CD4-positive, alpha-beta memory T cell (primary cell): ENCODE measurements around the gene KPTN. TPM values are rescaled to one million over a fixed set of nuclear protein-coding genes. Genes with fewer than 3 reads are reported as not detected.

Source experiments
- CTCF ChIA-PET: fragments of 350-600 bp; sonication (Branson Sonifier 250); formaldehyde crosslinking; loops from one replicate; lab custom pipeline; 2021; ENCODE audit warnings: inconsistent platforms; ENCODE audit not compliant: partially characterized antibody; lab: Charles Lee
- POLR2A ChIA-PET: fragments of 350-600 bp; sonication (Branson Sonifier 250); formaldehyde crosslinking; loops from one replicate; lab custom pipeline; 2021; ENCODE audit not compliant: partially characterized antibody; lab: Charles Lee
- DNase-seq, 5 donors: peaks; one replicate each; pipeline versions ENCODE4 v3.0.0 to v3.0.0-alpha.2; 2020 to 2022; ENCODE audit warnings: mixed read lengths in 1 of 5
- H3K27ac ChIP-seq: one replicate; pipeline ENCODE4 v1.7.0; 2013; ENCODE audit warnings: low read depth, low read length
- H3K27me3 ChIP-seq: 2 replicates; pipeline ENCODE4 v1.7.0; 2013; ENCODE audit warnings: mild to moderate bottlenecking, low read length, moderate library complexity; ENCODE audit not compliant: insufficient read depth
- H3K36me3 ChIP-seq: 2 replicates; pipeline ENCODE4 v1.7.0; 2013; ENCODE audit warnings: mild to moderate bottlenecking, low read length, moderate library complexity; ENCODE audit not compliant: insufficient read depth
- H3K4me1 ChIP-seq: 2 replicates; pipeline ENCODE4 v1.7.0; 2013; ENCODE audit warnings: mild to moderate bottlenecking, low read length, moderate library complexity; ENCODE audit not compliant: insufficient read depth
- H3K4me3 ChIP-seq, 2 donors: one replicate each; pipeline ENCODE4 v1.7.0; 2013; ENCODE audit warnings: low read length in 2 of 2, mild to moderate bottlenecking in 1 of 2
- H3K9me3 ChIP-seq, 2 donors: one replicate each; pipeline ENCODE4 v1.7.0; 2013; ENCODE audit warnings: low read length in 2 of 2, control low read depth in 1 of 2; ENCODE audit not compliant: control insufficient read depth in 1 of 2
- H3K27ac Mint-ChIP-seq, 7 donors: one replicate each; pipeline ENCODE4 v1.8.0; 2020 to 2021; ENCODE audit warnings: mixed read lengths in 7 of 7, mild to moderate bottlenecking in 6 of 7, inconsistent platforms in 3 of 7, moderate library complexity in 3 of 7
- H3K27me3 Mint-ChIP-seq, 2 donors: one replicate each; pipeline ENCODE4 v1.8.0; 2020 to 2021; ENCODE audit warnings: mixed read lengths in 2 of 2
- H3K36me3 Mint-ChIP-seq, 2 donors: one replicate each; pipeline ENCODE4 v1.8.0; 2020 to 2021; ENCODE audit warnings: mixed read lengths in 2 of 2, inconsistent platforms in 1 of 2, mild to moderate bottlenecking in 1 of 2
- H3K4me1 Mint-ChIP-seq, 4 donors: one replicate each; pipeline ENCODE4 v1.8.0; 2020 to 2021; ENCODE audit warnings: mixed read lengths in 4 of 4, mild to moderate bottlenecking in 1 of 4
- H3K4me3 Mint-ChIP-seq, 8 donors: one replicate each; pipeline ENCODE4 v1.8.0; 2020 to 2021; ENCODE audit warnings: mixed read lengths in 8 of 8, mild to moderate bottlenecking in 7 of 8, moderate library complexity in 6 of 8, inconsistent platforms in 3 of 8
- H3K9me3 Mint-ChIP-seq, 8 donors: one replicate each; pipeline ENCODE4 v1.8.0; 2020 to 2021; ENCODE audit warnings: mixed read lengths in 8 of 8, mild to moderate bottlenecking in 5 of 8, inconsistent platforms in 3 of 8, moderate library complexity in 1 of 8
- intact Hi-C: fragments of 100-400 bp; cut with micrococcal nuclease; formaldehyde crosslinking; loops from one replicate; pipeline ENCODE4 v1.15.1; 2023
- polyA plus RNA-seq, 2 donors: library from polyadenylated mRNA; unstranded; fragments of 300-500 nt; fragmentation: Illumina TruSeq; gene quantifications; one replicate each; pipeline ENCODE4 v1.2.3, GENCODE V29; 2021
- total RNA-seq, 2 experiments: library from RNA; stranded (reverse); gene quantifications; one replicate each; pipeline ENCODE4 v1.2.3, GENCODE V29; 2021

Gene KPTN
- total and polyA plus RNA-seq, 4 experiments from 2014 or later, result 4.0 to 10.6 (median 4.6) TPM

GRCh38 chr19:47491358-47492136 lies 7.5 kb upstream of the KPTN start:
- H3K4me1 Mint-ChIP-seq, result peaks cover 0 to 16% (median 4%) of the 10 kb centered on the region in 4 donors
- Histone ChIP-seq H3K4me3 (no peak overlapping the region), H3K9me3 (no peaks in the 10 kb centered on the region), H3K27me3 (no peaks in the 10 kb centered on the region), H3K4me1 (no peaks in the 10 kb centered on the region), H3K36me3 (peaks cover 50% of the 10 kb centered on the region), H3K27ac (no peak overlapping the region)
- peak overlapping the region in 1 of 7 donors; percentile 21 for H3K27ac Mint-ChIP-seq
- no peaks in the 10 kb centered on the region for H3K27me3 Mint-ChIP-seq
- H3K36me3 Mint-ChIP-seq, result peaks cover 7 to 45% of the 10 kb centered on the region in 2 donors
- intact Hi-C loops, result no loop called here
- peak in 1 of 5 donors; percentile 33 for DNase-seq
- H3K9me3 Mint-ChIP-seq, result peaks cover 0 to 2% (median 0%) of the 10 kb centered on the region in 8 donors
- POLR2A ChIA-PET, result interaction anchor here (1.2 kb wide), 1 partner anchor 8 kb away, joined by 3 read pairs; no protein-coding TSS in a partner anchor
- no peak overlapping the region for H3K4me3 Mint-ChIP-seq
- CTCF ChIA-PET, result no interaction called here

- peaks cover under 1 to 21% (median 4%) of the 10 kb centered on the region in 4 donors for H3K4me1 Mint-ChIP-seq
- intact Hi-C loops, result no loop called here
- H3K36me3 Mint-ChIP-seq, result peaks cover 7 to 38% of the 10 kb centered on the region in 2 donors
- Histone ChIP-seq H3K27ac (no peak overlapping the region), H3K36me3 (peaks cover 46% of the 10 kb centered on the region), H3K27me3 (no peaks in the 10 kb centered on the region), H3K4me1 (no peaks in the 10 kb centered on the region), H3K9me3 (no peaks in the 10 kb centered on the region), H3K4me3 (no peak overlapping the region)
- CTCF ChIA-PET, result no interaction called here
- POLR2A ChIA-PET, result interaction anchor here (1.2 kb wide), 1 partner anchor 8 kb away, joined by 3 read pairs; no protein-coding TSS in a partner anchor
- no peak for DNase-seq
- no peaks in the 10 kb centered on the region for H3K27me3 Mint-ChIP-seq
- peak overlapping the region in 1 of 7 donors; percentile 48 for H3K27ac Mint-ChIP-seq
- peaks cover 0 to 2% (median 0%) of the 10 kb centered on the region in 8 donors for H3K9me3 Mint-ChIP-seq
- H3K4me3 Mint-ChIP-seq, result no peak overlapping the region
Measured at GRCh38 chr19:47490847-47491246, 6.8 kb upstream of the KPTN start.

GRCh38 chr19:47490031-47490430 lies 6.0 kb upstream of the KPTN start:
- H3K4me1 ChIP-seq, result peaks cover 7% of the 10 kb centered on the region
- H3K36me3 ChIP-seq, result peaks cover 41% of the 10 kb centered on the region
- H3K9me3 Mint-ChIP-seq, result peaks cover 0 to 2% (median 0%) of the 10 kb centered on the region in 8 donors
- DNase-seq, result no peak
- no peak overlapping the region for H3K4me3 Mint-ChIP-seq
- ChIA-PET POLR2A (no interaction called here), CTCF (no interaction called here)
- no peaks in the 10 kb centered on the region for H3K27me3 ChIP-seq
- H3K4me3 ChIP-seq, result no peak overlapping the region
- peak overlapping the region in 4 of 7 donors; percentile 48 to 89 (median 82) for H3K27ac Mint-ChIP-seq
- H3K9me3 ChIP-seq, result no peaks in the 10 kb centered on the region
- no peak overlapping the region for H3K27ac ChIP-seq
- intact Hi-C loops, result no loop called here
- peaks cover 7 to 31% of the 10 kb centered on the region in 2 donors for H3K36me3 Mint-ChIP-seq
- H3K4me1 Mint-ChIP-seq, result peaks cover 9 to 25% (median 9%) of the 10 kb centered on the region in 4 donors
- no peaks in the 10 kb centered on the region for H3K27me3 Mint-ChIP-seq

DNA sequence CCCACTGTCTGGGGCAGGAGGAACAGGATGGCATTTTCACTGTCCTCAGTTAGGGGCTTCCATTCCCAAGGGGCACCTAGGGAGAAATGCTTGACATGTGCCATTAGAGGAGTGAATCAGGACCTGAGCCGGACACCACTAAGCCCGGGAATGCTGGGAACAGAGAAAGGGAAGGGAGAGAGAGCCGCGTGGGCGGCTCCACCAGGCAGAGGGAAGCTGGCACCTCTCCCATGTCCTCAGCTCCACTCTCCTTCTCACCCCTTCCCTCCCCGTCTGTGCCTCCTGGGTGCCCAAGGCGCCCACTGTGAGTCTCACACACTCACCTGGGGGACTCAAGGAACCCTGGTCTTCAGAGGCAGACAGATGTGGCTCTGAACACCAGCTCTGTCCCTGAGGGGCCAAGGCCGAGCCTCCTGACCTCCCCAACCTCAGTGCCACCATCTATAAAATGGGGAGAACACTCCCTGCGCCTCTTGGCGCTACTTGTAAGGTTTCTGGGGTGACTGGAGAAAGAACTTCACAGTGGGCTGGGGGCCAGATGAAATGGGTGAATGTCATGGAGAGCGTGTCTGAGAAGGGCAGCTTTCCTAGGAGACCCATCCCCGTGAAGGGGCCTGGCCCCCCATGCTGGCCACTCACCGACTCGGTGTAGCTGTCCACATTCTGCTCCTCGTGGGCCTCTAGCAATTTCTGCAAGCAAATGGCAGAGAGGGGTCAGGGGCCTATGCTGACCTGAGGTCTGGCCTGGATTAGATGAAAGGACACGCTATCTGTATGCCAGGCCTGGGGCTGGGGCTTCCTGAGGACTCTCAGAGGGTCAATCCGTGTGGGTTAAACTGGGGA lies 5.3 kb upstream of the KPTN start:
- peaks cover 7 to 33% of the 10 kb centered on the region in 2 donors for H3K36me3 Mint-ChIP-seq
- Histone ChIP-seq H3K27ac (no peak overlapping the region), H3K36me3 (peaks cover 37% of the 10 kb centered on the region), H3K9me3 (no peaks in the 10 kb centered on the region), H3K4me3 (no peak overlapping the region), H3K27me3 (no peaks in the 10 kb centered on the region), H3K4me1 (peaks cover 15% of the 10 kb centered on the region)
- no peak overlapping the region for H3K4me3 Mint-ChIP-seq
- ChIA-PET CTCF (interaction anchor here (0.8 to 0.9 kb wide), 2 partner anchors 10 to 53 kb away, joined by 3 read pairs; no protein-coding TSS in a partner anchor), POLR2A (no interaction called here)
- H3K4me1 Mint-ChIP-seq, result peaks cover 12 to 32% (median 15%) of the 10 kb centered on the region in 4 donors
- peaks cover 0 to 2% (median 0%) of the 10 kb centered on the region in 8 donors for H3K9me3 Mint-ChIP-seq
- no peak for DNase-seq
- intact Hi-C loops, result no loop called here
- H3K27ac Mint-ChIP-seq, result peak overlapping the region in 4 of 7 donors; percentile 13 to 84 (median 50)
- H3K27me3 Mint-ChIP-seq, result no peaks in the 10 kb centered on the region

- peaks cover 7 to 31% of the 10 kb centered on the region in 2 donors for H3K36me3 Mint-ChIP-seq
- peak overlapping the region in 1 of 8 donors; percentile 55 for H3K4me3 Mint-ChIP-seq
- DNase-seq, result no peak
- intact Hi-C loops, result no loop called here
- no peak overlapping the region for H3K4me3 ChIP-seq
- H3K27me3 ChIP-seq, result no peaks in the 10 kb centered on the region
- H3K4me1 ChIP-seq, result peaks cover 21% of the 10 kb centered on the region
- H3K27ac ChIP-seq, result no peak overlapping the region
- no peaks in the 10 kb centered on the region for H3K9me3 ChIP-seq
- CTCF ChIA-PET, result interaction anchor here (0.8 to 1.0 kb wide), 2 partner anchors 11 to 90 kb away, joined by 3 read pairs; no protein-coding TSS in a partner anchor
- no peaks in the 10 kb centered on the region for H3K27me3 Mint-ChIP-seq
- H3K36me3 ChIP-seq, result peaks cover 30% of the 10 kb centered on the region
- peak overlapping the region in 3 of 7 donors; percentile 51 to 98 (median 89) for H3K27ac Mint-ChIP-seq
- H3K4me1 Mint-ChIP-seq, result peaks cover 17 to 42% (median 24%) of the 10 kb centered on the region in 4 donors
- H3K9me3 Mint-ChIP-seq, result peaks cover 0 to 5% (median 0%) of the 10 kb centered on the region in 8 donors
- POLR2A ChIA-PET, result no interaction called here
Measured at GRCh38 chr19:47487551-47488515, 3.8 kb upstream of the KPTN start.

DNA sequence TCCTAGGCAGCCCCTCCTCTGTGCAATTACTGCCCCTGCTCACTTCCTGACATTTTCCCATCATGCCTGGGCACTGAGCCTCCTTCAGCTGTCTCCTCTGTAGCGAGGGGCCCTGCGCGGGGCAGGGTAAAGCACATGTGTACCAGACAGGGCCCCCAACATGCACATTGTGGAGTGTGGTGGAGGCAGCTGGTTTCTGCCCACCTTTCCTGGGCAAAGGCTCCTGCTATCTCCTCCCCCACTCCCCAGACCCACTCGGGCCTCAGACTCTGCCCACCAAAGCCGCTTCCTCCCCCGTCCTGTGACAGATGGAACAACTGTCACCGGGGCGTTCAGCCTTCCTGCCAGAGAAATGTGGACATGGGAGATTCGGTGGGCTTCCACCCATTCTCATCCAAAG lies 2.9 kb upstream of the KPTN start:
- Histone ChIP-seq H3K4me1 (peaks cover 21% of the 10 kb centered on the region), H3K9me3 (no peaks in the 10 kb centered on the region), H3K27ac (no peak overlapping the region), H3K36me3 (peaks cover 28% of the 10 kb centered on the region), H3K27me3 (no peaks in the 10 kb centered on the region), H3K4me3 (no peak overlapping the region)
- ChIA-PET CTCF (interaction anchor here (1.0 kb wide), 1 partner anchor 91 kb away, joined by 3 read pairs; no protein-coding TSS in a partner anchor), POLR2A (no interaction called here)
- DNase-seq, result no peak
- H3K27ac Mint-ChIP-seq, result peak overlapping the region in 4 of 7 donors; percentile 29 to 98 (median 66)
- H3K36me3 Mint-ChIP-seq, result peaks cover 7 to 28% of the 10 kb centered on the region in 2 donors
- H3K4me1 Mint-ChIP-seq, result peaks cover 17 to 42% (median 24%) of the 10 kb centered on the region in 4 donors
- no peaks in the 10 kb centered on the region for H3K27me3 Mint-ChIP-seq
- intact Hi-C loops, result no loop called here
- H3K9me3 Mint-ChIP-seq, result peaks cover 0 to 5% (median 0%) of the 10 kb centered on the region in 8 donors
- H3K4me3 Mint-ChIP-seq, result peak overlapping the region in 1 of 8 donors; percentile 13
